Astrocyte (in vitro differentiated cells and primary cell): ENCODE measurements around the gene ENTHD1. TPM values are rescaled to one million over a fixed set of nuclear protein-coding genes. Genes with fewer than 3 reads are reported as not detected.

Experiments
- DNase-seq: peaks from one replicate; pipeline ENCODE4 v3.0.0-alpha.2; 2010; ENCODE audit warnings: low read depth
- FAIRE-seq: peaks from 2 replicates; lab custom pipeline; 2011; peaks lifted over from hg19 to GRCh38; lab: Jason Lieb, UNC
- H2AFZ ChIP-seq: 2 replicates; pipeline ENCODE4 v1.6.0; 2012; ENCODE audit warnings: low read depth, low read length, inconsistent platforms
- H3K27ac ChIP-seq: 2 replicates; pipeline ENCODE4 v1.5.1; 2011; ENCODE audit warnings: low read depth, low read length, inconsistent platforms
- H3K27me3 ChIP-seq: 2 replicates; pipeline ENCODE4 v1.6.0; 2011; ENCODE audit warnings: low read length, inconsistent platforms; ENCODE audit not compliant: insufficient read depth
- H3K36me3 ChIP-seq: 2 replicates; pipeline ENCODE4 v1.5.1; 2011; ENCODE audit warnings: low read length, inconsistent platforms; ENCODE audit not compliant: insufficient read depth
- H3K4me1 ChIP-seq: 2 replicates; pipeline ENCODE4 v1.5.1; 2011; ENCODE audit warnings: low read length, inconsistent platforms; ENCODE audit not compliant: insufficient read depth
- H3K4me2 ChIP-seq: 2 replicates; pipeline ENCODE4 v1.6.0; 2012; ENCODE audit warnings: low read length, inconsistent platforms
- H3K4me3 ChIP-seq: 2 replicates; pipeline ENCODE4 v1.5.1; 2011; ENCODE audit warnings: low read depth, mild to moderate bottlenecking, low read length, inconsistent platforms; ENCODE audit not compliant: insufficient read depth
- H3K79me2 ChIP-seq: 2 replicates; pipeline ENCODE4 v1.6.0; 2012; ENCODE audit warnings: mild to moderate bottlenecking, low read length, inconsistent platforms; ENCODE audit not compliant: insufficient read depth
- H3K9ac ChIP-seq: 2 replicates; pipeline ENCODE4 v1.6.0; 2012; ENCODE audit warnings: mild to moderate bottlenecking, low read length, inconsistent platforms
- H3K9me3 ChIP-seq: 2 replicates; pipeline ENCODE4 v1.5.1; 2012; ENCODE audit warnings: low read depth, mild to moderate bottlenecking, low read length, inconsistent platforms; ENCODE audit not compliant: insufficient read depth
- H4K20me1 ChIP-seq: 2 replicates; pipeline ENCODE4 v1.6.0; 2012; ENCODE audit warnings: low read length, inconsistent platforms; ENCODE audit not compliant: insufficient read depth
- H3K27ac Mint-ChIP-seq: one replicate; pipeline ENCODE4 v1.8.0; 2021; ENCODE audit warnings: mild to moderate bottlenecking, mixed read lengths; ENCODE audit not compliant: unreplicated experiment
- H3K27me3 Mint-ChIP-seq: one replicate; pipeline ENCODE4 v1.8.0; 2021; ENCODE audit warnings: low read depth, mixed read lengths; ENCODE audit not compliant: unreplicated experiment
- H3K36me3 Mint-ChIP-seq: one replicate; pipeline ENCODE4 v1.8.0; 2021; ENCODE audit warnings: low read depth, mixed read lengths; ENCODE audit not compliant: unreplicated experiment
- H3K4me1 Mint-ChIP-seq: one replicate; pipeline ENCODE4 v1.8.0; 2021; ENCODE audit warnings: low read depth, mixed read lengths; ENCODE audit not compliant: unreplicated experiment
- H3K4me3 Mint-ChIP-seq: one replicate; pipeline ENCODE4 v1.8.0; 2021; ENCODE audit warnings: mild to moderate bottlenecking, moderate library complexity, mixed read lengths; ENCODE audit not compliant: unreplicated experiment
- H3K9me3 Mint-ChIP-seq: one replicate; pipeline ENCODE4 v1.8.0; 2021; ENCODE audit warnings: mild to moderate bottlenecking, mixed read lengths; ENCODE audit not compliant: unreplicated experiment
- EZH2 ChIP-seq: IDR thresholded peaks from 2 replicates; pipeline ENCODE4 v1.6.1; 2012; ENCODE audit warnings: mild to moderate bottlenecking, low read length, inconsistent platforms; ENCODE audit not compliant: insufficient read depth
- total RNA-seq: library from RNA; stranded (reverse); gene quantifications from 2 replicates; pipeline ENCODE4 v1.2.1, GENCODE V29; 2021
- TF ChIP-seq, protein P1 (sequence below): IDR thresholded peaks from 2 replicates; pipeline ENCODE4 v1.5.1; 2011; ENCODE audit warnings: low read depth, mild to moderate bottlenecking, inconsistent platforms, low read length, moderate library complexity; ENCODE audit not compliant: insufficient read depth

The ENTHD1 gene
- total RNA-seq, 1 donor from 2014 or later: not detected

DNA sequence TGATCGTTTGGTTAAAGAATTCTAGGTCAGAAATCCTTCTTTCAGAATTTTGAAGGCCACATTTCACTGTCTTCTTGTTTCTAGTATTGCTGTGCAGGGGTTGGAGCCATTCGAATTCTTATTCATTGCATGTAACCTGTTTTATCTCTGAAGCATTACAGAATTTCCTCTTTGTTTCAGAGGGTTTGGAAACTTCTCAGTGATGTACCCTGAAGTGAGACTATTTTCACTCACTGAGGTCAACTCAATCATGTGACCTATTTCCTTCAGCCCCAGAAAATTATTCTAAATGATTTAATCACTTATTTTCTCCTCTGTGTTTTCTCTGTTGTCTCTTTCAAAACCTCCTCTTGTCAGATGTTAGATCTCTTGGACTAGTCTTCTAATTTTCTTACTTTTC is 147.8 kb downstream of the ENTHD1 start:
- Histone ChIP-seq H3K9me3 (no peaks in the 10 kb centered on the region), H3K4me1 (no peaks in the 10 kb centered on the region), H3K9ac (no peak overlapping the region), H3K36me3 (no peaks in the 10 kb centered on the region), H3K4me2 (no peak overlapping the region), H3K79me2 (no peaks in the 10 kb centered on the region), H3K4me3 (no peak overlapping the region), H2AFZ (no peak overlapping the region), H3K27ac (no peak overlapping the region), H3K27me3 (peaks cover 13% of the 10 kb centered on the region), H4K20me1 (no peaks in the 10 kb centered on the region)
- no peaks in the 10 kb centered on the region for H3K36me3 Mint-ChIP-seq
- H3K4me3 Mint-ChIP-seq: no peak overlapping the region
- FAIRE-seq: no peak
- H3K27ac Mint-ChIP-seq: no peak overlapping the region
- peaks cover 5% of the 10 kb centered on the region for H3K9me3 Mint-ChIP-seq
- H3K27me3 Mint-ChIP-seq: peaks cover 2% of the 10 kb centered on the region
- no peaks in the 10 kb centered on the region for H3K4me1 Mint-ChIP-seq
- TF ChIP-seq, protein P1, sequence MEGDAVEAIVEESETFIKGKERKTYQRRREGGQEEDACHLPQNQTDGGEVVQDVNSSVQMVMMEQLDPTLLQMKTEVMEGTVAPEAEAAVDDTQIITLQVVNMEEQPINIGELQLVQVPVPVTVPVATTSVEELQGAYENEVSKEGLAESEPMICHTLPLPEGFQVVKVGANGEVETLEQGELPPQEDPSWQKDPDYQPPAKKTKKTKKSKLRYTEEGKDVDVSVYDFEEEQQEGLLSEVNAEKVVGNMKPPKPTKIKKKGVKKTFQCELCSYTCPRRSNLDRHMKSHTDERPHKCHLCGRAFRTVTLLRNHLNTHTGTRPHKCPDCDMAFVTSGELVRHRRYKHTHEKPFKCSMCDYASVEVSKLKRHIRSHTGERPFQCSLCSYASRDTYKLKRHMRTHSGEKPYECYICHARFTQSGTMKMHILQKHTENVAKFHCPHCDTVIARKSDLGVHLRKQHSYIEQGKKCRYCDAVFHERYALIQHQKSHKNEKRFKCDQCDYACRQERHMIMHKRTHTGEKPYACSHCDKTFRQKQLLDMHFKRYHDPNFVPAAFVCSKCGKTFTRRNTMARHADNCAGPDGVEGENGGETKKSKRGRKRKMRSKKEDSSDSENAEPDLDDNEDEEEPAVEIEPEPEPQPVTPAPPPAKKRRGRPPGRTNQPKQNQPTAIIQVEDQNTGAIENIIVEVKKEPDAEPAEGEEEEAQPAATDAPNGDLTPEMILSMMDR: no peak
- TF ChIP-seq EZH2: no peak
- DNase-seq: no peak

DNA sequence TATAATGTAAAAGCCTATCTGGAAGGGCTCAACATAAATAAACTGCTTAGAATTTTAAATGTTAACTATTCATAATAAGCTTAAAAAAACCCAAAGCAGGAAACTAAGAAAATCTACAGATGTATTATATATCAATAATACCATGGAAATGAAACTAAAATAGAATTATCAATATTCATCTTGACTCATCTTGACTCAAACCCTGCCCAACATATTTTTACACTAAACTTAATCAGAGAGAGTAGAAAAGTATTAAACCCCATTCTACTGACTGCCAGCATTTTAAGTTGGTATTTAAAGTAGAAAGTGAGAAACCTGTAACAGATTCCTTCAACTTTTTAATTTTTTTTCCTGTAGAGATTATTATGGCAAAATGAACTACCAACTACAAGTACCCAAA is 149.2 kb downstream of the ENTHD1 start:
- Histone ChIP-seq H4K20me1 (no peaks in the 10 kb centered on the region), H3K27me3 (peaks cover 4% of the 10 kb centered on the region), H3K27ac (no peak overlapping the region), H3K9ac (no peak overlapping the region), H3K4me2 (no peak overlapping the region), H3K4me3 (no peak overlapping the region), H3K36me3 (no peaks in the 10 kb centered on the region), H3K4me1 (no peaks in the 10 kb centered on the region), H2AFZ (no peak overlapping the region), H3K79me2 (no peaks in the 10 kb centered on the region), H3K9me3 (no peaks in the 10 kb centered on the region)
- TF ChIP-seq EZH2: no peak
- TF ChIP-seq, protein P1: no peak
- Mint-ChIP-seq H3K4me1 (no peaks in the 10 kb centered on the region), H3K27me3 (peaks cover 2% of the 10 kb centered on the region), H3K4me3 (no peak overlapping the region), H3K9me3 (peaks cover 5% of the 10 kb centered on the region), H3K27ac (no peak overlapping the region), H3K36me3 (no peaks in the 10 kb centered on the region)
- DNase-seq: no peak
- no peak for FAIRE-seq

DNA sequence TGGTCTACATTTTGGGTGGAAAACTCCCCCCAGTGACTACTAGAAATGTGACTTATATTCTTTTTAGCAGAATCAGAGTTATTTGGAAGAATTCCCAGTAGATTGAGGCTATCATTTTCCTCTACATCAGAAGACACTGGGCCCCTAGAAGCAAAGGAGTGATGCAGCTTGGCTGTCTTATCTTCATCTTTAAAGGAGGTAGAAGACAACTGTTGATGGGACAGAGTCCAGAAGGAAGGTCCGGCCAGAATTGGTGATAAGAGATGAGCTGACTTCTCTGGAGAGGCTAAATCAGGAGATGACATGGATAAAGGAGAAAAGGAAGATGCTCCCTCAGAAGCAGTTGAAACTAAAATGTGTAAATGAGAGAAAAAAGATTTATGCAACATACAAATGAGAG is 149.6 kb downstream of the ENTHD1 start:
- Mint-ChIP-seq H3K27ac (no peak overlapping the region), H3K4me3 (no peak overlapping the region), H3K4me1 (no peaks in the 10 kb centered on the region), H3K36me3 (no peaks in the 10 kb centered on the region), H3K9me3 (peaks cover 5% of the 10 kb centered on the region), H3K27me3 (peaks cover 2% of the 10 kb centered on the region)
- Histone ChIP-seq H3K79me2 (no peaks in the 10 kb centered on the region), H3K4me2 (no peak overlapping the region), H4K20me1 (no peaks in the 10 kb centered on the region), H3K9ac (no peak overlapping the region), H3K27me3 (peaks cover 4% of the 10 kb centered on the region), H3K4me1 (no peaks in the 10 kb centered on the region), H3K27ac (no peak overlapping the region), H3K36me3 (no peaks in the 10 kb centered on the region), H3K4me3 (no peak overlapping the region), H3K9me3 (no peaks in the 10 kb centered on the region), H2AFZ (no peak overlapping the region)
- DNase-seq (no peak), FAIRE-seq (no peak)
- TF ChIP-seq, protein P1: no peak
- no peak for TF ChIP-seq EZH2
